SH-SY5Y (cell line): ENCODE data around the gene SNAI3.

ENCODE experiments used
- GATA2 ChIP-seq: IDR thresholded peaks from 2 replicates; pipeline ENCODE4 v1.6.1; 2011; ENCODE audit warnings: mild to moderate bottlenecking, low read depth, low read length
- GATA3 ChIP-seq: IDR thresholded peaks from 2 replicates; pipeline ENCODE4 v1.6.1; 2011; ENCODE audit warnings: low read depth, mild to moderate bottlenecking, low read length, moderate library complexity

DNA sequence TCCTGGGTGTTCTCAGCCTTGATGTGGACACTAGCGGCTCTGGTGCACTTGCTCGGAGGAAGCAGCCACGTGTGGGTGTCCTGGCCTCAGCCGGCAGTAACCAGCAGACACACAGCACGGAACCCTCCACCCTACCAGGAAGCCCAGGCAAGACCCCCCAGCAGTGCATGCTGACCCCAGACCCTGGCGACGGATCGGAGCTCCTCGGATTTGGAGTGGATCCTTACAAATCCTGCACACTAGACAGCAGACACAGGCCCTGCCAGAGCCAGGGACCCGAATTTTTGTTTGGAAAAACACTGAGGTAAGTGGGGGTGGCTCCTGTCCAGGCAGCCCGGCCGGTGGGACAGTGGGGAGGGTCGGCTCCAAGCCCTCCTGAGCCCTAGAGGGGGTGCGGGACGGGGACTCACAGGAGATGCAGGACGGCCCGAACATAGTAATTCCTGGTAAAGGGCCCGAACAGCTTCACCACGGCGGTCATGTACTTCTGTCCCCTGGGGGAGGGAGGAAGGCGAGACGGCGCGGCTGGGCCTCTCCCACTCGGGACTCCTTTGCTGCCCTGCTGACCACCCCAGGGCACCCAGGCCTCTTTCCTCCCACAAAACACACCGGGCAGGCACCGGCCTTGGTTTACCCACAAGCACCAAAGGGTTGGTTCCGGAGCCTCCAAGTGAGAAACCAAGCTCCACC is 39.8 kb downstream of the SNAI3 start:
- TF ChIP-seq GATA3 (no peak), GATA2 (no peak)
